ENCODE results near the gene RBM33. TPM values are rescaled to one million over a fixed set of nuclear protein-coding genes. Genes with fewer than 3 reads are reported as not detected.

The RBM33 gene
- total RNA-seq, 1 experiment from 2014 or later = 61.1 TPM

DNA sequence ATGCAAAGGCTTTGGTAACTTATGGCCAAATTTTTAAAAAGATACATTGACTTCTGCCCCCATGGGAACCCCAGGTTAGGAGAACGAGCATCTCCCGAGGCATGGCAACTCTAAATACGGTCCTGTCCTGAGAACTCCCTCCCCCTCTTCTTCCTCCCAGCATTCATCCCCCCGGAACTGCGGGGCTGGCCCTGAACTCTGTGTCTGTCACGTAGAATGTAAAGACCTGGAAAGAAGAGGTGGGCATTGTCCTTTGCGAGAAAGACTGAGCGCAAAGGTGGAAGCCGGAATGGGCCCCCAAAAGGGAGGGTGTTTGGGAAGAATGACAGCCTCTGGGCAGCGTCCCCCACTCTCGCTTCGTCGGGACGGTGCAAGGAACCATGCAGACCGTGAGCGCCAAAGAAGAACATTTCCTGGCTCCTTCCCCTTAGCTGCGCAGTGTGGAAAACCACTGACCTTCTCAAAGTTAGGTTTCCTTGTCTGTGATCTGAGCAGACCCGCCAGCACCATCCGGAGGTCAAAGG is 146.8 kb downstream of the RBM33 start:
- no peak for ATAC-seq
- H3K9me3 ChIP-seq (ENCODE audit: control insufficient read depth, insufficient read depth, low read depth, low read length) = no peaks in the 10 kb centered on the region
- ChIA-PET POLR2A (no interaction called here), CTCF (no interaction called here)
- H3K27me3 ChIP-seq (ENCODE audit: control insufficient read depth, insufficient read depth, low read length) = no peaks in the 10 kb centered on the region
- DNase-seq (ENCODE audit: low read depth, low spot score) = no peak
- in situ Hi-C loops (cut with HindIII; ENCODE audit: low pct_unique_long_range_greater_than_20kb, low sequenced_read_pairs) = no loop called here
- no peak overlapping the region for H3K27ac ChIP-seq (ENCODE audit: low read length)
- intact Hi-C loops (cut with micrococcal nuclease; ENCODE audit: unreplicated experiment) = no loop called here
- no peaks in the 10 kb centered on the region for H3K36me3 ChIP-seq (ENCODE audit: control insufficient read depth, insufficient read depth, low read length)
- BruUV-seq (replicated peaks) = no TSS peak
- TF ChIP-seq, protein P1, sequence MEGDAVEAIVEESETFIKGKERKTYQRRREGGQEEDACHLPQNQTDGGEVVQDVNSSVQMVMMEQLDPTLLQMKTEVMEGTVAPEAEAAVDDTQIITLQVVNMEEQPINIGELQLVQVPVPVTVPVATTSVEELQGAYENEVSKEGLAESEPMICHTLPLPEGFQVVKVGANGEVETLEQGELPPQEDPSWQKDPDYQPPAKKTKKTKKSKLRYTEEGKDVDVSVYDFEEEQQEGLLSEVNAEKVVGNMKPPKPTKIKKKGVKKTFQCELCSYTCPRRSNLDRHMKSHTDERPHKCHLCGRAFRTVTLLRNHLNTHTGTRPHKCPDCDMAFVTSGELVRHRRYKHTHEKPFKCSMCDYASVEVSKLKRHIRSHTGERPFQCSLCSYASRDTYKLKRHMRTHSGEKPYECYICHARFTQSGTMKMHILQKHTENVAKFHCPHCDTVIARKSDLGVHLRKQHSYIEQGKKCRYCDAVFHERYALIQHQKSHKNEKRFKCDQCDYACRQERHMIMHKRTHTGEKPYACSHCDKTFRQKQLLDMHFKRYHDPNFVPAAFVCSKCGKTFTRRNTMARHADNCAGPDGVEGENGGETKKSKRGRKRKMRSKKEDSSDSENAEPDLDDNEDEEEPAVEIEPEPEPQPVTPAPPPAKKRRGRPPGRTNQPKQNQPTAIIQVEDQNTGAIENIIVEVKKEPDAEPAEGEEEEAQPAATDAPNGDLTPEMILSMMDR (IDR thresholded peaks at IDR 0.05) = no peak
- TF ChIP-seq SIN3A (IDR thresholded peaks at IDR 0.05; ENCODE audit: borderline replicate concordance, insufficient read depth, low read depth, low read length) (no peak), POLR2AphosphoS5 (IDR thresholded peaks at IDR 0.05; ENCODE audit: low read depth, low read length) (no peak), TCF7L2 (IDR thresholded peaks at IDR 0.05; ENCODE audit: low read depth, low read length) (no peak)
- TF ChIP-seq, protein P2, sequence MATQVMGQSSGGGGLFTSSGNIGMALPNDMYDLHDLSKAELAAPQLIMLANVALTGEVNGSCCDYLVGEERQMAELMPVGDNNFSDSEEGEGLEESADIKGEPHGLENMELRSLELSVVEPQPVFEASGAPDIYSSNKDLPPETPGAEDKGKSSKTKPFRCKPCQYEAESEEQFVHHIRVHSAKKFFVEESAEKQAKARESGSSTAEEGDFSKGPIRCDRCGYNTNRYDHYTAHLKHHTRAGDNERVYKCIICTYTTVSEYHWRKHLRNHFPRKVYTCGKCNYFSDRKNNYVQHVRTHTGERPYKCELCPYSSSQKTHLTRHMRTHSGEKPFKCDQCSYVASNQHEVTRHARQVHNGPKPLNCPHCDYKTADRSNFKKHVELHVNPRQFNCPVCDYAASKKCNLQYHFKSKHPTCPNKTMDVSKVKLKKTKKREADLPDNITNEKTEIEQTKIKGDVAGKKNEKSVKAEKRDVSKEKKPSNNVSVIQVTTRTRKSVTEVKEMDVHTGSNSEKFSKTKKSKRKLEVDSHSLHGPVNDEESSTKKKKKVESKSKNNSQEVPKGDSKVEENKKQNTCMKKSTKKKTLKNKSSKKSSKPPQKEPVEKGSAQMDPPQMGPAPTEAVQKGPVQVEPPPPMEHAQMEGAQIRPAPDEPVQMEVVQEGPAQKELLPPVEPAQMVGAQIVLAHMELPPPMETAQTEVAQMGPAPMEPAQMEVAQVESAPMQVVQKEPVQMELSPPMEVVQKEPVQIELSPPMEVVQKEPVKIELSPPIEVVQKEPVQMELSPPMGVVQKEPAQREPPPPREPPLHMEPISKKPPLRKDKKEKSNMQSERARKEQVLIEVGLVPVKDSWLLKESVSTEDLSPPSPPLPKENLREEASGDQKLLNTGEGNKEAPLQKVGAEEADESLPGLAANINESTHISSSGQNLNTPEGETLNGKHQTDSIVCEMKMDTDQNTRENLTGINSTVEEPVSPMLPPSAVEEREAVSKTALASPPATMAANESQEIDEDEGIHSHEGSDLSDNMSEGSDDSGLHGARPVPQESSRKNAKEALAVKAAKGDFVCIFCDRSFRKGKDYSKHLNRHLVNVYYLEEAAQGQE (IDR thresholded peaks at IDR 0.05; ENCODE audit: insufficient read depth in 1 of 2, low read depth in 2 of 2, low read length in 1 of 2) = no peak
- no peak overlapping the region for H3K4me3 ChIP-seq (ENCODE audit: low read depth in 2 of 2, low read length in 2 of 2)
- H3K4me1 ChIP-seq (ENCODE audit: control insufficient read depth, insufficient read depth, low read length) = no peaks in the 10 kb centered on the region

DNA sequence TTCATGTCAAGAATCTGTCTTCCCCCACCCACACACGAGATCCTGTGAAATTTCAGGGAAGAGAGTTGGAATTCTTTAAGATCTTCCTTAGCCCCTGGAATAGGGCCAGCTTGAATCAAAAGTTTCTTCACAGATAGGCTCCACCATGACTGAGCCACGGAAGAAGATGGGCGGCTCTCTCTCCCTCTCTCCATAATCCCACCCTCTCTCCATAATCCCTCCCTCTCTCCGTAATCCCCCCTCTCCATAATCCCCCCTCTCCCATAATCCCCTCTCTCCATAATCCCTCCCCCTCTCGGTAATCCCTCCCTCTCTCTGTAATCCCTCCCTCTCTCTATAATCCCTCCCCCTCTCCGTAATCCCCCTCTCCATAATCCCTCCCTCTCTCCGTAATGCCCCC is 147.4 kb downstream of the RBM33 start:
- Histone ChIP-seq H3K36me3 (ENCODE audit: control insufficient read depth, insufficient read depth, low read length) (no peaks in the 10 kb centered on the region), H3K27me3 (ENCODE audit: control insufficient read depth, insufficient read depth, low read length) (no peaks in the 10 kb centered on the region), H3K4me1 (ENCODE audit: control insufficient read depth, insufficient read depth, low read length) (no peaks in the 10 kb centered on the region), H3K27ac (ENCODE audit: low read length) (no peak overlapping the region), H3K9me3 (ENCODE audit: control insufficient read depth, insufficient read depth, low read depth, low read length) (no peaks in the 10 kb centered on the region), H3K4me3 (ENCODE audit: low read depth in 2 of 2, low read length in 2 of 2) (no peak overlapping the region)
- ChIA-PET POLR2A (no interaction called here), CTCF (no interaction called here)
- in situ Hi-C loops (cut with HindIII; ENCODE audit: low pct_unique_long_range_greater_than_20kb, low sequenced_read_pairs) = no loop called here
- intact Hi-C loops (cut with micrococcal nuclease; ENCODE audit: unreplicated experiment) = no loop called here
- ATAC-seq = no peak
- DNase-seq (ENCODE audit: low read depth, low spot score) = no peak
- BruUV-seq (replicated peaks) = no TSS peak
- no peak for TF ChIP-seq TCF7L2 (IDR thresholded peaks at IDR 0.05; ENCODE audit: low read depth, low read length)
- TF ChIP-seq, protein P2 (IDR thresholded peaks at IDR 0.05; ENCODE audit: insufficient read depth in 1 of 2, low read depth in 2 of 2, low read length in 1 of 2) = no peak
- TF ChIP-seq, protein P1 (IDR thresholded peaks at IDR 0.05) = no peak
